ENCODE measurements around the gene NEK7. TPM values are rescaled to one million over a fixed set of nuclear protein-coding genes. Genes with fewer than 3 reads are reported as not detected.
A peak's percentile ranks its signal among the peaks of the same experiment; 100 is the strongest.

NEK7 gene
- 40.4 to 56.8 TPM (median 41.3 TPM) in 3 replicates for polyA plus RNA-seq
- polyA plus RNA-seq (2011; ENCODE audit: low read depth): 29.8 TPM
- polyA plus RNA-seq (2011; cell fraction: cytosol; rRNA removed): 30.0 and 75.8 TPM in 2 replicates
- polyA plus RNA-seq (2011; cell fraction: nucleus; rRNA removed): 40.0 and 47.9 TPM in 2 replicates
- polyA plus RNA-seq (2012; ENCODE audit: low replicate concordance): 19.9 and 21.2 TPM in 2 replicates
- polyA minus RNA-seq: 7.9 to 95.7 TPM (median 61.2 TPM) in 3 replicates
- 45.1 TPM for polyA minus RNA-seq (2011; cell fraction: cytosol; rRNA and poly(A)+ RNA removed)
- polyA minus RNA-seq (2011; cell fraction: nucleus; rRNA and poly(A)+ RNA removed): 22.3 and 61.3 TPM in 2 replicates

- Histone ChIP-seq H3K9ac (ENCODE audit: control insufficient read depth, extremely low read depth, insufficient read depth, low read length) (peak within 1 kb of the TSS; percentile 84), H3K9me1 (ENCODE audit: control insufficient read depth, extremely low read depth, insufficient read depth, low read length) (no peaks in the 10 kb centered on the region), H3K9me3 (ENCODE audit: control insufficient read depth, low read depth, low read length) (no peaks in the 10 kb centered on the region), H3K27ac (ENCODE audit: control insufficient read depth, insufficient read depth, low read length) (peak within 1 kb of the TSS; percentile 91), H3K4me3 (ENCODE audit: control insufficient read depth in 2 of 3, extremely low read depth in 1 of 3, insufficient read depth in 2 of 3, low read depth in 1 of 3, low read length in 3 of 3) (peak within 1 kb of the TSS; percentile 87 to 90 (median 88)), H3K4me1 (ENCODE audit: control insufficient read depth, extremely low read depth, insufficient read depth, low read length) (peaks cover 10% of the 10 kb centered on the region), H3K36me3 (ENCODE audit: control insufficient read depth in 2 of 2, extremely low read depth in 1 of 2, insufficient read depth in 2 of 2, low read length in 2 of 2) (no peaks in the 10 kb centered on the region), H3K4me2 (ENCODE audit: control insufficient read depth, extremely low read depth, insufficient read depth, low read depth, low read length) (peak within 1 kb of the TSS; percentile 90), H3K79me2 (ENCODE audit: control insufficient read depth, insufficient read depth, low read length) (peaks cover 42% of the 10 kb centered on the region), H3K27me3 (ENCODE audit: control insufficient read depth, extremely low read depth, insufficient read depth, low read length) (no peaks in the 10 kb centered on the region), H2AFZ (ENCODE audit: control insufficient read depth, low read length) (peak within 1 kb of the TSS; percentile 85), H4K20me1 (ENCODE audit: control insufficient read depth, extremely low read depth, insufficient read depth, low read length) (no peaks in the 10 kb centered on the region)
- FAIRE-seq (no peak), DNase-seq (ENCODE audit: low read depth, low spot score) (no peak)
- TF ChIP-seq CTCF (optimal IDR thresholded peaks at IDR 0.05 in 1 of 3, IDR thresholded peaks at IDR 0.05 in 1 of 3, conservative IDR thresholded peaks at IDR 0.05 in 1 of 3; ENCODE audit: extremely low read depth in 1 of 3, insufficient read depth in 2 of 3, low read length in 3 of 3): peak in 1 of 3 experiments; percentile 16
- TF ChIP-seq EZH2 (IDR thresholded peaks at IDR 0.05; ENCODE audit: low read length): no peak
- dilution Hi-C loops (cut with MboI; ENCODE audit: extremely low pct_ligation_motif_present, low sequenced_read_pairs): no loop called here
Measured at GRCh38 chr1:198156745-198157240, at the start of gene NEK7. NEK7 (plus strand) TSS chr1:198156998; CDS start chr1:198232581, 75,583 bp downstream.

GRCh38 chr1:198107091-198107501 is 49.7 kb upstream of the NEK7 start:
- Histone ChIP-seq H3K79me2 (ENCODE audit: control insufficient read depth, insufficient read depth, low read length) (no peaks in the 10 kb centered on the region), H3K9me3 (ENCODE audit: control insufficient read depth, low read depth, low read length) (no peaks in the 10 kb centered on the region), H2AFZ (ENCODE audit: control insufficient read depth, low read length) (no peak overlapping the region), H3K36me3 (ENCODE audit: control insufficient read depth in 2 of 2, extremely low read depth in 1 of 2, insufficient read depth in 2 of 2, low read length in 2 of 2) (no peaks in the 10 kb centered on the region), H3K27ac (ENCODE audit: control insufficient read depth, insufficient read depth, low read length) (no peak overlapping the region), H3K4me1 (ENCODE audit: control insufficient read depth, extremely low read depth, insufficient read depth, low read length) (no peaks in the 10 kb centered on the region), H3K4me3 (ENCODE audit: control insufficient read depth in 2 of 3, extremely low read depth in 1 of 3, insufficient read depth in 2 of 3, low read depth in 1 of 3, low read length in 3 of 3) (no peak overlapping the region), H3K27me3 (ENCODE audit: control insufficient read depth, extremely low read depth, insufficient read depth, low read length) (no peaks in the 10 kb centered on the region), H3K4me2 (ENCODE audit: control insufficient read depth, extremely low read depth, insufficient read depth, low read depth, low read length) (no peak overlapping the region), H4K20me1 (ENCODE audit: control insufficient read depth, extremely low read depth, insufficient read depth, low read length) (no peaks in the 10 kb centered on the region), H3K9ac (ENCODE audit: control insufficient read depth, extremely low read depth, insufficient read depth, low read length) (no peak overlapping the region), H3K9me1 (ENCODE audit: control insufficient read depth, extremely low read depth, insufficient read depth, low read length) (no peaks in the 10 kb centered on the region)
- DNase-seq (ENCODE audit: low read depth, low spot score) (peak; percentile 41), FAIRE-seq (peak; percentile 79)
- no peak for TF ChIP-seq CTCF (optimal IDR thresholded peaks at IDR 0.05 in 1 of 3, IDR thresholded peaks at IDR 0.05 in 1 of 3, conservative IDR thresholded peaks at IDR 0.05 in 1 of 3; ENCODE audit: extremely low read depth in 1 of 3, insufficient read depth in 2 of 3, low read length in 3 of 3)
- no peak for TF ChIP-seq EZH2 (IDR thresholded peaks at IDR 0.05; ENCODE audit: low read length)
- dilution Hi-C loops (cut with MboI; ENCODE audit: extremely low pct_ligation_motif_present, low sequenced_read_pairs): no loop called here

Measured in keratinocyte (primary cell).